ENCODE data around the gene HAUS7. TPM values are rescaled to one million over a fixed set of nuclear protein-coding genes. Genes with fewer than 3 reads are reported as not detected.

Gene HAUS7
- total and polyA plus RNA-seq, 2 experiments from 2014 or later = 59.8 to 77.9 TPM

DNA sequence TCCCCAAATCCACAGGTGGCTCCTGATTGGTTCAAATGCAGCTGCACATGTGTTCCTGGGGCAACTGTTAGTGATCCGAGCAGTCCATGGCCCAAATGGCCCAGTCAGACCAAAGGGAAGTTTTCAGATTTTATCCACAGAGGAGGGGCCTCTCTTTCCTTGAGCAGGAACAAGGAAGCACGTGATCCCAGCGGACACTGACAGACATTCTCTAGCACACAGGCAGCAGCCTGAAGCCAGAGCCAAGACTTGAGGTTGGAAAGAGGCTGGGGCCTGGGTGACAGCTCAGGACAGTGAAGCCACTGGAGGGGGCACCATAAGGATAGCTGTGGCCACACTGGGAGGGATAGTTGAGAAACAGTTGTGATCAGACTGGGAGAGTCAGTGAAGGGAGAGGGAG lies 62.6 kb downstream of the HAUS7 start:
- no peaks in the 10 kb centered on the region for H3K9me2 ChIP-seq (ENCODE audit: insufficient read depth)
- ATAC-seq (no peak), DNase-seq (ENCODE audit: low spot score) (no peak)
- TF ChIP-seq, protein P1, sequence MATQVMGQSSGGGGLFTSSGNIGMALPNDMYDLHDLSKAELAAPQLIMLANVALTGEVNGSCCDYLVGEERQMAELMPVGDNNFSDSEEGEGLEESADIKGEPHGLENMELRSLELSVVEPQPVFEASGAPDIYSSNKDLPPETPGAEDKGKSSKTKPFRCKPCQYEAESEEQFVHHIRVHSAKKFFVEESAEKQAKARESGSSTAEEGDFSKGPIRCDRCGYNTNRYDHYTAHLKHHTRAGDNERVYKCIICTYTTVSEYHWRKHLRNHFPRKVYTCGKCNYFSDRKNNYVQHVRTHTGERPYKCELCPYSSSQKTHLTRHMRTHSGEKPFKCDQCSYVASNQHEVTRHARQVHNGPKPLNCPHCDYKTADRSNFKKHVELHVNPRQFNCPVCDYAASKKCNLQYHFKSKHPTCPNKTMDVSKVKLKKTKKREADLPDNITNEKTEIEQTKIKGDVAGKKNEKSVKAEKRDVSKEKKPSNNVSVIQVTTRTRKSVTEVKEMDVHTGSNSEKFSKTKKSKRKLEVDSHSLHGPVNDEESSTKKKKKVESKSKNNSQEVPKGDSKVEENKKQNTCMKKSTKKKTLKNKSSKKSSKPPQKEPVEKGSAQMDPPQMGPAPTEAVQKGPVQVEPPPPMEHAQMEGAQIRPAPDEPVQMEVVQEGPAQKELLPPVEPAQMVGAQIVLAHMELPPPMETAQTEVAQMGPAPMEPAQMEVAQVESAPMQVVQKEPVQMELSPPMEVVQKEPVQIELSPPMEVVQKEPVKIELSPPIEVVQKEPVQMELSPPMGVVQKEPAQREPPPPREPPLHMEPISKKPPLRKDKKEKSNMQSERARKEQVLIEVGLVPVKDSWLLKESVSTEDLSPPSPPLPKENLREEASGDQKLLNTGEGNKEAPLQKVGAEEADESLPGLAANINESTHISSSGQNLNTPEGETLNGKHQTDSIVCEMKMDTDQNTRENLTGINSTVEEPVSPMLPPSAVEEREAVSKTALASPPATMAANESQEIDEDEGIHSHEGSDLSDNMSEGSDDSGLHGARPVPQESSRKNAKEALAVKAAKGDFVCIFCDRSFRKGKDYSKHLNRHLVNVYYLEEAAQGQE (IDR thresholded peaks at IDR 0.05; ENCODE audit: unreplicated experiment) = no peak
- no peak for TF ChIP-seq CREB1 (CRISPR knock-in tag; IDR thresholded peaks at IDR 0.05; ENCODE audit: low read depth)
- TF ChIP-seq JUNB (IDR thresholded peaks at IDR 0.05; ENCODE audit: unreplicated experiment) = no peak
- TF ChIP-seq, protein P2, sequence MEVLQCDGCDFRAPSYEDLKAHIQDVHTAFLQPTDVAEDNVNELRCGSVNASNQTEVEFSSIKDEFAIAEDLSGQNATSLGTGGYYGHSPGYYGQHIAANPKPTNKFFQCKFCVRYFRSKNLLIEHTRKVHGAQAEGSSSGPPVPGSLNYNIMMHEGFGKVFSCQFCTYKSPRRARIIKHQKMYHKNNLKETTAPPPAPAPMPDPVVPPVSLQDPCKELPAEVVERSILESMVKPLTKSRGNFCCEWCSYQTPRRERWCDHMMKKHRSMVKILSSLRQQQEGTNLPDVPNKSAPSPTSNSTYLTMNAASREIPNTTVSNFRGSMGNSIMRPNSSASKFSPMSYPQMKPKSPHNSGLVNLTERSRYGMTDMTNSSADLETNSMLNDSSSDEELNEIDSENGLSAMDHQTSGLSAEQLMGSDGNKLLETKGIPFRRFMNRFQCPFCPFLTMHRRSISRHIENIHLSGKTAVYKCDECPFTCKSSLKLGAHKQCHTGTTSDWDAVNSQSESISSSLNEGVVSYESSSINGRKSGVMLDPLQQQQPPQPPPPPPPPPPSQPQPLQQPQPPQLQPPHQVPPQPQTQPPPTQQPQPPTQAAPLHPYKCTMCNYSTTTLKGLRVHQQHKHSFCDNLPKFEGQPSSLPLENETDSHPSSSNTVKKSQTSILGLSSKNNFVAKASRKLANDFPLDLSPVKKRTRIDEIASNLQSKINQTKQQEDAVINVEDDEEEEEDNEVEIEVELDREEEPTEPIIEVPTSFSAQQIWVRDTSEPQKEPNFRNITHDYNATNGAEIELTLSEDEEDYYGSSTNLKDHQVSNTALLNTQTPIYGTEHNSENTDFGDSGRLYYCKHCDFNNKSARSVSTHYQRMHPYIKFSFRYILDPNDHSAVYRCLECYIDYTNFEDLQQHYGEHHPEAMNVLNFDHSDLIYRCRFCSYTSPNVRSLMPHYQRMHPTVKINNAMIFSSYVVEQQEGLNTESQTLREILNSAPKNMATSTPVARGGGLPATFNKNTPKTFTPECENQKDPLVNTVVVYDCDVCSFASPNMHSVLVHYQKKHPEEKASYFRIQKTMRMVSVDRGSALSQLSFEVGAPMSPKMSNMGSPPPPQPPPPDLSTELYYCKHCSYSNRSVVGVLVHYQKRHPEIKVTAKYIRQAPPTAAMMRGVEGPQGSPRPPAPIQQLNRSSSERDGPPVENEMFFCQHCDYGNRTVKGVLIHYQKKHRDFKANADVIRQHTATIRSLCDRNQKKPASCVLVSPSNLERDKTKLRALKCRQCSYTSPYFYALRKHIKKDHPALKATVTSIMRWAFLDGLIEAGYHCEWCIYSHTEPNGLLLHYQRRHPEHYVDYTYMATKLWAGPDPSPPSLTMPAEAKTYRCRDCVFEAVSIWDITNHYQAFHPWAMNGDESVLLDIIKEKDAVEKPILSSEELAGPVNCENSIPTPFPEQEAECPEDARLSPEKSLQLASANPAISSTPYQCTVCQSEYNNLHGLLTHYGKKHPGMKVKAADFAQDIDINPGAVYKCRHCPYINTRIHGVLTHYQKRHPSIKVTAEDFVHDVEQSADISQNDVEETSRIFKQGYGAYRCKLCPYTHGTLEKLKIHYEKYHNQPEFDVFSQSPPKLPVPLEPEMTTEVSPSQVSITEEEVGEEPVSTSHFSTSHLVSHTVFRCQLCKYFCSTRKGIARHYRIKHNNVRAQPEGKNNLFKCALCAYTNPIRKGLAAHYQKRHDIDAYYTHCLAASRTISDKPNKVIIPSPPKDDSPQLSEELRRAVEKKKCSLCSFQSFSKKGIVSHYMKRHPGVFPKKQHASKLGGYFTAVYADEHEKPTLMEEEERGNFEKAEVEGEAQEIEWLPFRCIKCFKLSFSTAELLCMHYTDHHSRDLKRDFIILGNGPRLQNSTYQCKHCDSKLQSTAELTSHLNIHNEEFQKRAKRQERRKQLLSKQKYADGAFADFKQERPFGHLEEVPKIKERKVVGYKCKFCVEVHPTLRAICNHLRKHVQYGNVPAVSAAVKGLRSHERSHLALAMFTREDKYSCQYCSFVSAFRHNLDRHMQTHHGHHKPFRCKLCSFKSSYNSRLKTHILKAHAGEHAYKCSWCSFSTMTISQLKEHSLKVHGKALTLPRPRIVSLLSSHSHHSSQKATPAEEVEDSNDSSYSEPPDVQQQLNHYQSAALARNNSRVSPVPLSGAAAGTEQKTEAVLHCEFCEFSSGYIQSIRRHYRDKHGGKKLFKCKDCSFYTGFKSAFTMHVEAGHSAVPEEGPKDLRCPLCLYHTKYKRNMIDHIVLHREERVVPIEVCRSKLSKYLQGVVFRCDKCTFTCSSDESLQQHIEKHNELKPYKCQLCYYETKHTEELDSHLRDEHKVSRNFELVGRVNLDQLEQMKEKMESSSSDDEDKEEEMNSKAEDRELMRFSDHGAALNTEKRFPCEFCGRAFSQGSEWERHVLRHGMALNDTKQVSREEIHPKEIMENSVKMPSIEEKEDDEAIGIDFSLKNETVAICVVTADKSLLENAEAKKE (CRISPR knock-in tag; IDR thresholded peaks at IDR 0.05) = no peak
- TF ChIP-seq POLR2AphosphoS5 (IDR thresholded peaks at IDR 0.05; ENCODE audit: low read depth) = no peak
- no peak for TF ChIP-seq STAT1 (IDR thresholded peaks at IDR 0.05; ENCODE audit: unreplicated experiment)
- no peak for TF ChIP-seq NANOG (IDR thresholded peaks at IDR 0.05; ENCODE audit: borderline replicate concordance)
- no peak for TF ChIP-seq EZH2 (IDR thresholded peaks at IDR 0.05; ENCODE audit: low read depth, unreplicated experiment)
- TF ChIP-seq ZNF331 (CRISPR knock-in tag; IDR thresholded peaks at IDR 0.05; ENCODE audit: low read depth) = no peak
- TF ChIP-seq, protein P3, sequence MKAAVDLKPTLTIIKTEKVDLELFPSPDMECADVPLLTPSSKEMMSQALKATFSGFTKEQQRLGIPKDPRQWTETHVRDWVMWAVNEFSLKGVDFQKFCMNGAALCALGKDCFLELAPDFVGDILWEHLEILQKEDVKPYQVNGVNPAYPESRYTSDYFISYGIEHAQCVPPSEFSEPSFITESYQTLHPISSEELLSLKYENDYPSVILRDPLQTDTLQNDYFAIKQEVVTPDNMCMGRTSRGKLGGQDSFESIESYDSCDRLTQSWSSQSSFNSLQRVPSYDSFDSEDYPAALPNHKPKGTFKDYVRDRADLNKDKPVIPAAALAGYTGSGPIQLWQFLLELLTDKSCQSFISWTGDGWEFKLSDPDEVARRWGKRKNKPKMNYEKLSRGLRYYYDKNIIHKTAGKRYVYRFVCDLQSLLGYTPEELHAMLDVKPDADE (IDR thresholded peaks at IDR 0.05) = no peak
- TF ChIP-seq, protein P4, sequence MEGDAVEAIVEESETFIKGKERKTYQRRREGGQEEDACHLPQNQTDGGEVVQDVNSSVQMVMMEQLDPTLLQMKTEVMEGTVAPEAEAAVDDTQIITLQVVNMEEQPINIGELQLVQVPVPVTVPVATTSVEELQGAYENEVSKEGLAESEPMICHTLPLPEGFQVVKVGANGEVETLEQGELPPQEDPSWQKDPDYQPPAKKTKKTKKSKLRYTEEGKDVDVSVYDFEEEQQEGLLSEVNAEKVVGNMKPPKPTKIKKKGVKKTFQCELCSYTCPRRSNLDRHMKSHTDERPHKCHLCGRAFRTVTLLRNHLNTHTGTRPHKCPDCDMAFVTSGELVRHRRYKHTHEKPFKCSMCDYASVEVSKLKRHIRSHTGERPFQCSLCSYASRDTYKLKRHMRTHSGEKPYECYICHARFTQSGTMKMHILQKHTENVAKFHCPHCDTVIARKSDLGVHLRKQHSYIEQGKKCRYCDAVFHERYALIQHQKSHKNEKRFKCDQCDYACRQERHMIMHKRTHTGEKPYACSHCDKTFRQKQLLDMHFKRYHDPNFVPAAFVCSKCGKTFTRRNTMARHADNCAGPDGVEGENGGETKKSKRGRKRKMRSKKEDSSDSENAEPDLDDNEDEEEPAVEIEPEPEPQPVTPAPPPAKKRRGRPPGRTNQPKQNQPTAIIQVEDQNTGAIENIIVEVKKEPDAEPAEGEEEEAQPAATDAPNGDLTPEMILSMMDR (conservative IDR thresholded peaks at IDR 0.05; ENCODE audit: low read depth in 2 of 2) = no peak
- TF ChIP-seq ZNF114 (CRISPR knock-in tag; IDR thresholded peaks at IDR 0.05) = no peak
- no peak for TF ChIP-seq EZH2phosphoT487 (IDR thresholded peaks at IDR 0.05; ENCODE audit: unreplicated experiment)
- peaks cover 19% of the 10 kb centered on the region; the same call in 1 of the 2 replicates for H3K27me3 ChIP-seq (ENCODE audit: insufficient read depth)
- no peaks in the 10 kb centered on the region for H3F3A ChIP-seq (replicated peaks; ENCODE audit: low read depth)
- H3K36me3 ChIP-seq (ENCODE audit: insufficient read depth) = no peaks in the 10 kb centered on the region
- Mint-ChIP-seq H3K27me3 (ENCODE audit: insufficient read depth, low read depth, poor library complexity) (peaks cover 20% of the 10 kb centered on the region), H3K4me1 (peaks cover 8% of the 10 kb centered on the region), H3K27ac (no peak overlapping the region), H3K9me3 (no peaks in the 10 kb centered on the region; the same call in 2 of the 3 replicates), H3K4me3 (no peak overlapping the region), H3K36me3 (ENCODE audit: low read depth) (no peaks in the 10 kb centered on the region)
- no peaks in the 10 kb centered on the region for H3K79me2 ChIP-seq (replicated peaks; ENCODE audit: insufficient read depth)
- no peak overlapping the region for H2AFZ ChIP-seq
- H3K4me2 ChIP-seq = no peak overlapping the region
- no peak overlapping the region for H3K27ac ChIP-seq (ENCODE audit: low read depth)
- H4K20me1 ChIP-seq (replicated peaks; ENCODE audit: insufficient read depth) = no peaks in the 10 kb centered on the region
- H3K4me1 ChIP-seq (ENCODE audit: insufficient read depth) = no peaks in the 10 kb centered on the region
- H3K4me3 ChIP-seq = no peak overlapping the region

Data from GM23338 (cell line).